Measurements from ENCODE around the gene TET2. TPM values are rescaled to one million over a fixed set of nuclear protein-coding genes. Genes with fewer than 3 reads are reported as not detected.

TET2 gene
- total RNA-seq, 1 donor from 2014 or later = 20.9 TPM

DNA sequence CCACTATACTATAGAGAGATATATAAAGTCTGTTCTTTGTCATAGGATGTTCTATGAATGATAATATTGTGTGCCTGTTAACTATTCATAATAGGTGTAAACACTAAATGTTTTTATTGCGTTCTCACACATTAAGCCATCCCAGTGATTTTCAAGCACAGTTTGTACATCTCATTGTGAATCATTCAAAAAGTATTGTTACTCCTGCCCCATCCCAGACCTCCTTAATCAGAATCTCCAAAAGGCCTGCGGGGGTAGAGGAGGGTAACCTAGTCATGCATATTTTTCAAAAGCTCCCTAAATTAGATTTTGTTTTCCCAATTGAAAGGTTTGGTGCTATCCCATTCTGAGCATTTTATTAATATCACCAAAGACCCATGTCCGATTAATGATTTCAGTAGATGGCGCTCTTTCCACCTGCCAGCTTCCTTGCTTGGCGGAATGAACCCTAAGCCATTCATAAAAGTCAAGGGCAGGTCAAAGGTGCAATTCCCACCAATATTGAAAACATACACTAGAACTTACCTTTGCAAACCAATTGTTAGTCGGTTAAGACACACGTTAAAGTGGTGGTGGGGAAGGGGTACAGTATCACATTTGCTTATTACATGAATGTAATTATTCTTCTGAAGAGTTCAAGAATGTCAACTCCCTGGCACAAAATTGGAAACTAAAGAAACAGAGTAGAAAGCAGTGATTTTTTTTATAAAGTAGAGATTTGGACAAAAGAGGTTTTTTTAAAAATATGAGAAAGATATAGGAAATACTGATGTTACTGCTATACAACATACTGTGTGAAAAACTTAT is 5.8 kb upstream of the TET2 start:
- no peak overlapping the region for H3K27ac ChIP-seq (ENCODE audit: low read depth, low read length)
- H3K9ac ChIP-seq (ENCODE audit: low read depth in 1 of 3, low read length in 3 of 3) = no peak overlapping the region
- no peaks in the 10 kb centered on the region for H3K27me3 ChIP-seq (ENCODE audit: control insufficient read depth in 3 of 3, insufficient read depth in 3 of 3, low read length in 3 of 3)
- H3K4me3 ChIP-seq (ENCODE audit: low read length in 3 of 3) = no peak overlapping the region
- H3K4me1 ChIP-seq (ENCODE audit: control insufficient read depth in 3 of 3, insufficient read depth in 3 of 3, low read length in 3 of 3) = peaks cover 0 to 3% (median 0%) of the 10 kb centered on the region in 3 donors
- no peaks in the 10 kb centered on the region for H3K36me3 ChIP-seq (ENCODE audit: control insufficient read depth in 3 of 3, insufficient read depth in 3 of 3, low read length in 3 of 3)
- H3K9me3 ChIP-seq (ENCODE audit: control insufficient read depth in 3 of 3, low read length in 3 of 3) = no peaks in the 10 kb centered on the region

DNA sequence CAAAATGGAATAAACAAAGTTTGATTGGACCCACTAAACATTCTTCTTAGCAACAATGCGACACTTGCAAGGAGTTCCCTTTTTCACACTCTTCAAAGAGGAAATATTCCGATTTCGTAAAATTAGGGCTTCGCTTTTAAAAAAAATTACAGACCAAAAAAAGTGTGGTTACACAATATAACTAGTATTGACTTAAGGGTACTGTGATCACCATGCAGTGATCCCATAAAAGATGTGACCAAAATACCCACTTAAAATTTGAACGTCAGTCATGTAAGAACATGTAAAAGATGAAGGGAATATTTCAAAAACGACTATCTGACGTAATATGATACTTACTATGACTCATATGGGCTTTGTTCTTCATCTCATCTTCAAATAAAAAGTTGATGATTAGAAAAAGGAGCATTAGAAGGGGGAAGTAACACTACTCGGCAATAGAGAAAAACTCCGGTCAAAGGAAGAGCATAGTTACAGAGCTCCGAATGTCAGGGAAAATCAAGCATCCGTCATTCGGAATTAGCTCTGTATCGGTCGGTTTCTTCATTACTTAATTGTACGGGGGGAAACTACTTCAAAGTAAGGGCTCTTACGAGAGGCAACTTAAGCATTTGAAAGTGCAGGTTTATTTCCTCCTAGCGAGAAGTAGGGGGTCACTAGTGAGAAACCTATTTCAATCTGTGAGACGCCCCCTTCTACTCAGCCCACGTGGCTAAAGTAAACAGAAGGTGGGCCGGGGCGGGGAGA is 1.3 kb upstream of the TET2 start:
- Histone ChIP-seq H3K36me3 (ENCODE audit: control insufficient read depth in 3 of 3, insufficient read depth in 3 of 3, low read length in 3 of 3) (no peaks in the 10 kb centered on the region), H3K27me3 (ENCODE audit: control insufficient read depth in 3 of 3, insufficient read depth in 3 of 3, low read length in 3 of 3) (no peaks in the 10 kb centered on the region), H3K9ac (ENCODE audit: low read depth in 1 of 3, low read length in 3 of 3) (peak overlapping the region; percentile 96 to 100 (median 97)), H3K27ac (ENCODE audit: low read depth, low read length) (peak overlapping the region; percentile 89), H3K4me1 (ENCODE audit: control insufficient read depth in 3 of 3, insufficient read depth in 3 of 3, low read length in 3 of 3) (peaks cover 3 to 12% (median 5%) of the 10 kb centered on the region in 3 donors), H3K4me3 (ENCODE audit: low read length in 3 of 3) (peak overlapping the region; percentile 73 to 97 (median 95)), H3K9me3 (ENCODE audit: control insufficient read depth in 3 of 3, low read length in 3 of 3) (no peaks in the 10 kb centered on the region)

DNA sequence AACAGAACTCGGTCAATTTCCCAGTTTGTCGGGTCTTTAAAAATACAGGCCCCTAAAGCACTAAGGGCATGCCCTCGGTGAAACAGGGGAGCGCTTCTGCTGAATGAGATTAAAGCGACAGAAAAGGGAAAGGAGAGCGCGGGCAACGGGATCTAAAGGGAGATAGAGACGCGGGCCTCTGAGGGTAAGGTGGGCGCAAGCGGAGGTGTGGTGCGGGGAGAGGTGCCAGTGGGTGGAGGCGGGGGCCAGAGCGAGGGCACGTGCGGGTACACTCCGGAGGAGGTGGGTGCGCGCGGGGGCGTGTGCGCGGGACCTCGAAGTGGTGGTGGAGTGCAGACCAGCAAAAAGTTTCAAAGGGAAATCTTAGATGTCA is 787 bp upstream of the TET2 start:
- peak overlapping the region; percentile 73 to 97 (median 95) for H3K4me3 ChIP-seq (ENCODE audit: low read length in 3 of 3)

DNA sequence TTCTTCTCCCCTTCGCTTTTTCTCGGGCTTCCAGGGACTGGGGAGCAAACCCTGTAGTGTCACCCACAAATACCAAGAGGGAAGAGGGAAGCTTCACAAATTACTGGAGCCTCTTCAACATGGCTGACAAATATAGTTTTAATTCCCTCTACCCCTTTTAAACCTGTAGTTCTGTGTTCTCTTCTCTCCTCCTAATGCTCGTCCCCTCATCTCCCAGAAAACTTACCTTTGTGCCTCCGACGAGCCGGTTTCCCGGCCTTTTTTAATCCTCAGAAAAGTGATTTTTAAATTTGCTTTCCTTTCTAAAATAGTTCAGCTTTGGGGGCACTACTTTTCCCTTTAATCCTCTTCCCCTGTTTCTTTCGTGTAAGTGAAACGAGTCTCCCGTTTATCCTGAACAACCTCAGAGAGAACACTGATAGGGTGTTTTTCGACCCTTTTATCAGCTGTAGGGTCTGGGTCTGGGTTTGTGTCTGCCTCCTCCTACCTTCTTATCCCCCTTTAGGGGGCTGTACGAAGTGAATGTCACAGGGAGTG is 408 bp downstream of the TET2 start:
- Histone ChIP-seq H3K4me1 (ENCODE audit: control insufficient read depth in 3 of 3, insufficient read depth in 3 of 3, low read length in 3 of 3) (peaks cover 3 to 16% (median 13%) of the 10 kb centered on the region in 3 donors), H3K9me3 (ENCODE audit: control insufficient read depth in 3 of 3, low read length in 3 of 3) (no peaks in the 10 kb centered on the region), H3K9ac (ENCODE audit: low read depth in 1 of 3, low read length in 3 of 3) (peak overlapping the region; percentile 96 to 100 (median 97)), H3K27me3 (ENCODE audit: control insufficient read depth in 3 of 3, insufficient read depth in 3 of 3, low read length in 3 of 3) (no peaks in the 10 kb centered on the region), H3K4me3 (ENCODE audit: low read length in 3 of 3) (peak overlapping the region; percentile 95 to 100 (median 97)), H3K27ac (ENCODE audit: low read depth, low read length) (peak overlapping the region; percentile 89), H3K36me3 (ENCODE audit: control insufficient read depth in 3 of 3, insufficient read depth in 3 of 3, low read length in 3 of 3) (no peaks in the 10 kb centered on the region)

More for the DNA sequence above, 787 bp upstream of the TET2 start:
- peak overlapping the region; percentile 89 for H3K27ac ChIP-seq (ENCODE audit: low read depth, low read length)
- no peaks in the 10 kb centered on the region for H3K27me3 ChIP-seq (ENCODE audit: control insufficient read depth in 3 of 3, insufficient read depth in 3 of 3, low read length in 3 of 3)
- H3K9me3 ChIP-seq (ENCODE audit: control insufficient read depth in 3 of 3, low read length in 3 of 3) = no peaks in the 10 kb centered on the region
- H3K36me3 ChIP-seq (ENCODE audit: control insufficient read depth in 3 of 3, insufficient read depth in 3 of 3, low read length in 3 of 3) = no peaks in the 10 kb centered on the region
- peak overlapping the region; percentile 96 to 100 (median 97) for H3K9ac ChIP-seq (ENCODE audit: low read depth in 1 of 3, low read length in 3 of 3)
- peaks cover 3 to 16% (median 11%) of the 10 kb centered on the region in 3 donors for H3K4me1 ChIP-seq (ENCODE audit: control insufficient read depth in 3 of 3, insufficient read depth in 3 of 3, low read length in 3 of 3)

DNA sequence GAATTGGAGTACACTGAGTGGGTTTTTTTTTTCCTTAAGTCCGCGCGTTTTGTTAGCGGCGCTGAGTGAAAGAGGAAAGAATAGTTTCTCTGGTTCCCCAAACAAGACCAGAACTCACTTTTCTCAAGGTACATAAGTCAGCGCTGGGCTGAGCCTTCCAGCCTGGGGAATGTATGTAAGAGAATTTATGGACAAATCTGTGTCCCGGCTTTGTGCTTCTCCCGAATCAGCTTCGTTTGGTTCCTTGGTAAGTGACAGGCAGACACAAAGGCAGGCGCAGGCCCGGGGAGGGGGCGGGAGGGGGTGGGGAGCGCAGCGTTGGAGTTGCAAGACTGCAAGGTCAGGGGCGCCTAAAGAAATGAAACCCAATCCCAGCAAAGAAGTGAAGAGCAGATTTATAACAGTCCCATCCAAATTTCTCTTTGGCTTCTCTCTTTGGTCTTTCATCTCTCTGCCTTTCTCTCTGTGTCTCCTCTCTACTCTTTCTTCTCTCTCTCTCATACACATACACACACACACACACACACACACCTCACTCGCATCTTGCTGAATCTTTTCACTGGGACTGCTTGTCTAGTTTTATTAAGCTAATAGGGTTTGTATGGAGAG is 981 bp downstream of the TET2 start:
- no peaks in the 10 kb centered on the region for H3K9me3 ChIP-seq (ENCODE audit: control insufficient read depth in 3 of 3, low read length in 3 of 3)
- peak overlapping the region; percentile 89 for H3K27ac ChIP-seq (ENCODE audit: low read depth, low read length)
- no peaks in the 10 kb centered on the region for H3K27me3 ChIP-seq (ENCODE audit: control insufficient read depth in 3 of 3, insufficient read depth in 3 of 3, low read length in 3 of 3)
- peak overlapping the region; percentile 96 to 100 (median 97) for H3K9ac ChIP-seq (ENCODE audit: low read depth in 1 of 3, low read length in 3 of 3)
- H3K4me1 ChIP-seq (ENCODE audit: control insufficient read depth in 3 of 3, insufficient read depth in 3 of 3, low read length in 3 of 3) = peaks cover 5 to 16% (median 13%) of the 10 kb centered on the region in 3 donors
- H3K36me3 ChIP-seq (ENCODE audit: control insufficient read depth in 3 of 3, insufficient read depth in 3 of 3, low read length in 3 of 3) = no peaks in the 10 kb centered on the region
- peak overlapping the region; percentile 95 to 100 (median 97) for H3K4me3 ChIP-seq (ENCODE audit: low read length in 3 of 3)

DNA sequence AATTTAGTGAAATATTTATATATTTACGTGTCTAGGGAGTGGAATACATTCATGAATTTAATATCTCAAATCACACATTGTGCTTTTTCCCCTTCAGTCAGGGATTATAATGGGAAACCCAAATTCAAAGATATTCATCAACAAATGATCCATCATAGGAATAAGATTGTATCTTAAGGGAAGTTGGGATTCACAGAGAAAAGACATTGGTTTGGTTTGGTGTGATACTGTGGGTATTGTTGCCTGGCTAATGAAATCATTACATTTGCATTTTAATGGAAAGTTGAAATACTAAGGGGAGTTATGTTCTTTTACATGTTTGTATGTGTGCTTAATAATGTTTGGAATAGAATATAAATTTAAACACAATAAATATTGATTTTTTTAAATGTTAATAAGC is 1.7 kb downstream of the TET2 start:
- Histone ChIP-seq H3K9me3 (ENCODE audit: control insufficient read depth in 3 of 3, low read length in 3 of 3) (no peaks in the 10 kb centered on the region), H3K27ac (ENCODE audit: low read depth, low read length) (peak overlapping the region; percentile 89), H3K9ac (ENCODE audit: low read depth in 1 of 3, low read length in 3 of 3) (peak overlapping the region; percentile 96 to 100 (median 97)), H3K27me3 (ENCODE audit: control insufficient read depth in 3 of 3, insufficient read depth in 3 of 3, low read length in 3 of 3) (no peaks in the 10 kb centered on the region), H3K4me1 (ENCODE audit: control insufficient read depth in 3 of 3, insufficient read depth in 3 of 3, low read length in 3 of 3) (peaks cover 6 to 16% (median 13%) of the 10 kb centered on the region in 3 donors), H3K4me3 (ENCODE audit: low read length in 3 of 3) (peak overlapping the region; percentile 95 to 100 (median 97)), H3K36me3 (ENCODE audit: control insufficient read depth in 3 of 3, insufficient read depth in 3 of 3, low read length in 3 of 3) (no peaks in the 10 kb centered on the region)

DNA sequence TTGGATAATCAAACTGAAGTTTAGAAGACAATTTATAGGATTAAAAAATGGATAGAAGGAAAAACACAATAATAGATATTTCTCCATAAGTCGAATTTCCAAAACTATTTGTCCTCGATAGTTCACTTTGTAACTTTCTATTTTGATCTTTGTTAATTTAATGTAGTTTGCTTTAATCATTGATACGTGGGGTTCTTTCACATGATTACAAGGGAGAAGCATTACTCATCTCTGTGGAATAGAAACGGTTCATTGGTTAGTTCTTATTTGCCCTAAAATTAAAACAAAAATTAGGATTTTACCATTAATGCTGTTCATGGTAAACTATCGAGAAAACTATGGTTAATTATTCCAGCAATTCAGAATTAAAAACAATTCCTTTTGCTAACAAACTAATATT is 2.1 kb downstream of the TET2 start:
- H3K27me3 ChIP-seq (ENCODE audit: control insufficient read depth in 3 of 3, insufficient read depth in 3 of 3, low read length in 3 of 3) = no peaks in the 10 kb centered on the region
- H3K27ac ChIP-seq (ENCODE audit: low read depth, low read length) = no peak overlapping the region
- no peaks in the 10 kb centered on the region for H3K9me3 ChIP-seq (ENCODE audit: control insufficient read depth in 3 of 3, low read length in 3 of 3)
- H3K4me3 ChIP-seq (ENCODE audit: low read length in 3 of 3) = peak overlapping the region in 1 of 3 donors; percentile 100
- no peaks in the 10 kb centered on the region for H3K36me3 ChIP-seq (ENCODE audit: control insufficient read depth in 3 of 3, insufficient read depth in 3 of 3, low read length in 3 of 3)
- peaks cover 6 to 16% (median 13%) of the 10 kb centered on the region in 3 donors for H3K4me1 ChIP-seq (ENCODE audit: control insufficient read depth in 3 of 3, insufficient read depth in 3 of 3, low read length in 3 of 3)
- H3K9ac ChIP-seq (ENCODE audit: low read depth in 1 of 3, low read length in 3 of 3) = peak overlapping the region in 1 of 3 donors; percentile 46

DNA sequence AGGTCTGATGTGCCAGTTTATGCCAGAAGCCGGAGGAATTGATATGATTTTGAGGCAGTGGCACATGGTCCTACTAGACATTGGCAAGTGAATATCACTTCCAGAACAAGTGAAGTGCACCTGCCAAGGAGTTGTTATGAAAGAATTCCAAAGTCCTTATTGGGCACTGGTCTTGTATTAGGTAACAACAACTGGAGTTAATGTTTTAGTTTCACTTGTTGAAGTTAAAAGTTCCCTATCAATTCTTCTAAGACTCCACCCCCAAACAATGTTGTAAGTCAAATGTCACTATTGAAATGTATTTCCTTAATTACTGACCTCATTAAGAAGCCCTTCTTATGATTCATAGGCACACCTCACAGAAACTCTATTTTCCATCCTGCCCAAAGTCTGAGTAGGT is 3.1 kb downstream of the TET2 start:
- H3K4me3 ChIP-seq (ENCODE audit: low read length in 3 of 3) = no peak overlapping the region
- no peak overlapping the region for H3K27ac ChIP-seq (ENCODE audit: low read depth, low read length)
- peaks cover 6 to 16% (median 16%) of the 10 kb centered on the region in 3 donors for H3K4me1 ChIP-seq (ENCODE audit: control insufficient read depth in 3 of 3, insufficient read depth in 3 of 3, low read length in 3 of 3)

DNA sequence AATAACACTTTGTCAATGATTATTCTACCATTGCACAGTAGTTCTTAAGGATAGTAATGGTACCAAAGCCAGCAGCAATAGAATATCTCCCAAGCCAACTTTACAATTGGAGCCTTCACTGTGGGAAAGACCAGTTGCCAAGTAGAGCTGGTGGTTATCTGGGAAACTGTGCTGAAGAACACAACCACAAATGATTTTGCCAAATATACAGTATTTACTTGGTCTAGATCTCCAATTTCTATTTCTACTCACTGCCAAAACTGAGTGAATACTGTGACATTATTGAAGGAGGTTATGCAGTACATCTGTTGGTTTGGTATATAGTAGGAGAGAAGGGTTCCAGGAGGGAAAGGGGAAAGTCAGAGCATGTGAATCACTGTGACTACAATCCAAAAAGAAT is 3.8 kb downstream of the TET2 start:
- Histone ChIP-seq H3K27ac (ENCODE audit: low read depth, low read length) (no peak overlapping the region), H3K4me1 (ENCODE audit: control insufficient read depth in 3 of 3, insufficient read depth in 3 of 3, low read length in 3 of 3) (peaks cover 6 to 21% (median 16%) of the 10 kb centered on the region in 3 donors), H3K27me3 (ENCODE audit: control insufficient read depth in 3 of 3, insufficient read depth in 3 of 3, low read length in 3 of 3) (no peaks in the 10 kb centered on the region), H3K4me3 (ENCODE audit: low read length in 3 of 3) (no peak overlapping the region), H3K9me3 (ENCODE audit: control insufficient read depth in 3 of 3, low read length in 3 of 3) (no peaks in the 10 kb centered on the region), H3K36me3 (ENCODE audit: control insufficient read depth in 3 of 3, insufficient read depth in 3 of 3, low read length in 3 of 3) (no peaks in the 10 kb centered on the region), H3K9ac (ENCODE audit: low read depth in 1 of 3, low read length in 3 of 3) (no peak overlapping the region)

More for the DNA sequence above, 3.1 kb downstream of the TET2 start:
- H3K36me3 ChIP-seq (ENCODE audit: control insufficient read depth in 3 of 3, insufficient read depth in 3 of 3, low read length in 3 of 3) = no peaks in the 10 kb centered on the region
- H3K27me3 ChIP-seq (ENCODE audit: control insufficient read depth in 3 of 3, insufficient read depth in 3 of 3, low read length in 3 of 3) = no peaks in the 10 kb centered on the region
- H3K9me3 ChIP-seq (ENCODE audit: control insufficient read depth in 3 of 3, low read length in 3 of 3) = no peaks in the 10 kb centered on the region
- no peak overlapping the region for H3K9ac ChIP-seq (ENCODE audit: low read depth in 1 of 3, low read length in 3 of 3)

All from skeletal muscle tissue (tissue), 4 donors.